ENCODE data around the gene WWP2. TPM values are rescaled to one million over a fixed set of nuclear protein-coding genes. Genes with fewer than 3 reads are reported as not detected.
"Not testable (repeated sequence)": the region's sequence is repeated elsewhere in the genome, so short reads cannot be mapped to it uniquely, and the experiment has no call there.

The WWP2 gene
- total RNA-seq, 3 donors from 2014 or later = 34.7 to 44.2 (median 36.5) TPM

- peak overlapping the region; percentile 91 for H3K4me3 Mint-ChIP-seq
- H3K4me1 Mint-ChIP-seq (ENCODE audit: low read depth) = peaks cover 32% of the 10 kb centered on the region
- DNase-seq = no peak
- H3K36me3 Mint-ChIP-seq (ENCODE audit: insufficient read depth) = peaks cover 6% of the 10 kb centered on the region
- H3K9me3 Mint-ChIP-seq = no peaks in the 10 kb centered on the region
- peak in 1 of 2 donors; percentile 16 for ATAC-seq
- H3K27me3 Mint-ChIP-seq (ENCODE audit: low read depth) = no peaks in the 10 kb centered on the region
Measured at GRCh38 chr16:69762814-69763598, 874 bp downstream of the WWP2 start.

- Mint-ChIP-seq H3K36me3 (ENCODE audit: insufficient read depth) (peaks cover 7% of the 10 kb centered on the region), H3K27me3 (ENCODE audit: low read depth) (no peaks in the 10 kb centered on the region), H3K9me3 (no peaks in the 10 kb centered on the region), H3K4me1 (ENCODE audit: low read depth) (peaks cover 32% of the 10 kb centered on the region), H3K4me3 (peak overlapping the region; percentile 91)
- ATAC-seq (no peak), DNase-seq (no peak)
Measured at GRCh38 chr16:69763599-69763942, 1.4 kb downstream of the WWP2 start.

- H3K36me3 Mint-ChIP-seq (ENCODE audit: insufficient read depth) = peaks cover 9% of the 10 kb centered on the region
- H3K4me1 Mint-ChIP-seq (ENCODE audit: low read depth) = peaks cover 48% of the 10 kb centered on the region
- no peak for DNase-seq
- no peaks in the 10 kb centered on the region for H3K9me3 Mint-ChIP-seq
- H3K4me3 Mint-ChIP-seq = no peak overlapping the region
- no peaks in the 10 kb centered on the region for H3K27me3 Mint-ChIP-seq (ENCODE audit: low read depth)
- peak; percentile 35 to 36 for ATAC-seq
Measured at GRCh38 chr16:69767459-69768229, 5.5 kb downstream of the WWP2 start.

GRCh38 chr16:69768666-69769065 is 6.5 kb downstream of the WWP2 start:
- H3K36me3 Mint-ChIP-seq (ENCODE audit: insufficient read depth) = peaks cover 9% of the 10 kb centered on the region
- no peaks in the 10 kb centered on the region for H3K9me3 Mint-ChIP-seq
- DNase-seq (no peak), ATAC-seq (no peak)
- peaks cover 50% of the 10 kb centered on the region for H3K4me1 Mint-ChIP-seq (ENCODE audit: low read depth)
- H3K4me3 Mint-ChIP-seq = no peak overlapping the region
- no peaks in the 10 kb centered on the region for H3K27me3 Mint-ChIP-seq (ENCODE audit: low read depth)

- DNase-seq = no peak
- peaks cover under 1% of the 10 kb centered on the region for H3K9me3 Mint-ChIP-seq
- peaks cover 13% of the 10 kb centered on the region for H3K36me3 Mint-ChIP-seq (ENCODE audit: insufficient read depth)
- H3K27me3 Mint-ChIP-seq (ENCODE audit: low read depth) = no peaks in the 10 kb centered on the region
- peaks cover 52% of the 10 kb centered on the region for H3K4me1 Mint-ChIP-seq (ENCODE audit: low read depth)
- no peak overlapping the region for H3K4me3 Mint-ChIP-seq
- no peak for ATAC-seq
Measured at GRCh38 chr16:69769404-69769803, 7.3 kb downstream of the WWP2 start.

DNA sequence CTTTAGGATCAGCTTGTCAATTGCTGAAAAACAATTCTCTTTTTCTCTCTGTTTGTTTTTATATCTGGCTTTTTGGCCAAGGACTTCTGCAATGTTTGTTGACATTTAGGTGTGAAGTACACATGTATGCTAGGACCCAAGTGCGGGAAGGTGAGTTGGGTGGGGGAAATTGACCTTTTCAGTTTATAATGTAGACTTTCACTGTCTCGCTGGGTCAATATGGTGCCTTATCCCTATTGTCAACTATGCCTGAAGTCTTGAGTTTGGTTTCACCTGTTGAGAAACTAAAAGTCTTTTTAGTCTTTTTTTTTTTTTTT is 9.5 kb downstream of the WWP2 start:
- no peaks in the 10 kb centered on the region for H3K27me3 Mint-ChIP-seq (ENCODE audit: low read depth)
- ATAC-seq = no peak
- H3K9me3 Mint-ChIP-seq = peaks cover 19% of the 10 kb centered on the region
- H3K4me3 Mint-ChIP-seq = no peak overlapping the region
- peaks cover 27% of the 10 kb centered on the region for H3K36me3 Mint-ChIP-seq (ENCODE audit: insufficient read depth)
- no peak for DNase-seq
- H3K4me1 Mint-ChIP-seq (ENCODE audit: low read depth) = peaks cover 50% of the 10 kb centered on the region

- Mint-ChIP-seq H3K4me3 (no peak overlapping the region), H3K36me3 (ENCODE audit: insufficient read depth) (peaks cover 30% of the 10 kb centered on the region), H3K27me3 (ENCODE audit: low read depth) (no peaks in the 10 kb centered on the region), H3K4me1 (ENCODE audit: low read depth) (peaks cover 42% of the 10 kb centered on the region), H3K9me3 (peaks cover 19% of the 10 kb centered on the region)
- ATAC-seq (no peak), DNase-seq (no peak)
Measured at GRCh38 chr16:69773260-69773947, 11.3 kb downstream of the WWP2 start.

GRCh38 chr16:69775563-69775962 is 13.4 kb downstream of the WWP2 start:
- Mint-ChIP-seq H3K36me3 (ENCODE audit: insufficient read depth) (peaks cover 27% of the 10 kb centered on the region), H3K4me3 (no peak overlapping the region), H3K27me3 (ENCODE audit: low read depth) (no peaks in the 10 kb centered on the region), H3K4me1 (ENCODE audit: low read depth) (peaks cover 35% of the 10 kb centered on the region), H3K9me3 (peaks cover 19% of the 10 kb centered on the region)
- DNase-seq (no peak), ATAC-seq (no peak)

DNA sequence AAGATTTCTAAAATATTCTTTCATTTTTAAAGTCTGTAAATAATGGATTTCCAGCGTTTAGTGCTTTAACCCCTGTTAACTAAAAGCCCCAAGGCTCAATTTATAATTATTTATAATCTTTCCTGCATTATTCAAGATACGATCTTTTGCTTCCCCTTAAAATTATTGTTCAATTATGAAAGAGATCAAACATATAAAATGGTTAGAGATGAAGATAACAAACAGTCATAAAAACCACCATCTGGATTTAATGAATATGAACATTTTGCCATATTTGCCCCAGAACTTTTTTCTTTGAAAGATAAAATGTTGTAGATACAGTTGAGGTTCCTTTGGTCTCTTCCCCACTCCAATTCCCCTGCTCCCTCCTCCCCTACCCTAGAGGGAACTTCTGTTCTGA is 17.6 kb downstream of the WWP2 start:
- Mint-ChIP-seq H3K4me1 (ENCODE audit: low read depth) (peaks cover 12% of the 10 kb centered on the region), H3K4me3 (no peak overlapping the region), H3K27me3 (ENCODE audit: low read depth) (no peaks in the 10 kb centered on the region), H3K36me3 (ENCODE audit: insufficient read depth) (peaks cover 19% of the 10 kb centered on the region), H3K9me3 (peaks cover 15% of the 10 kb centered on the region)
- no peak for ATAC-seq
- DNase-seq = no peak

DNA sequence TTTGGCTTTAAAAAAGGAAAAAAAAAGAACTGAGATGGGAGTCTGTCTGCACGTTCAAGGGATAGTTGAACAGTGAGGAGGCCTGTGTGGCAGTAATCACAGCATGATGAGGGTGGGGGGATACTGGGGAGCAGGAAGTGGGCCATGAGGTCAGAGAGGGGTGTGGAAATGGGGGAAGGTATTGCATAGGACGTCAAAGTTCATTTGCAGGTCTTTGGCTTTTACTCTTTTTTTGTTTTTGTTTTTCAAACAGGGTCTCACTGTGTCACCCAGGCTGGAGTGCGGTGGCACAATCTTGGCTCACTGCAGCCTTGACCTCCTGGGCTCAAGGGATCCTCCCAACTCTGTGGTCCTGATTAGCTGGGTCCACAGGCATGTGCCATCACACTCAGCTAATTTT is 19.0 kb downstream of the WWP2 start:
- H3K9me3 Mint-ChIP-seq = peaks cover 1% of the 10 kb centered on the region
- peaks cover 7% of the 10 kb centered on the region for H3K36me3 Mint-ChIP-seq (ENCODE audit: insufficient read depth)
- H3K4me3 Mint-ChIP-seq = no peak overlapping the region
- H3K4me1 Mint-ChIP-seq (ENCODE audit: low read depth) = peaks cover 11% of the 10 kb centered on the region
- no peak for ATAC-seq
- no peaks in the 10 kb centered on the region for H3K27me3 Mint-ChIP-seq (ENCODE audit: low read depth)
- no peak for DNase-seq

GRCh38 chr16:69784586-69784985 is 22.5 kb downstream of the WWP2 start:
- DNase-seq (no peak), ATAC-seq (no peak)
- H3K36me3 Mint-ChIP-seq (ENCODE audit: insufficient read depth) = peaks cover 15% of the 10 kb centered on the region
- H3K4me1 Mint-ChIP-seq (ENCODE audit: low read depth) = peaks cover 11% of the 10 kb centered on the region
- H3K4me3 Mint-ChIP-seq = no peak overlapping the region
- no peaks in the 10 kb centered on the region for H3K27me3 Mint-ChIP-seq (ENCODE audit: low read depth)
- no peaks in the 10 kb centered on the region for H3K9me3 Mint-ChIP-seq

GRCh38 chr16:69787883-69788282 is 25.8 kb downstream of the WWP2 start:
- peaks cover 3% of the 10 kb centered on the region for H3K4me1 Mint-ChIP-seq (ENCODE audit: low read depth)
- no peak overlapping the region for H3K4me3 Mint-ChIP-seq
- H3K36me3 Mint-ChIP-seq (ENCODE audit: insufficient read depth) = peaks cover 17% of the 10 kb centered on the region
- no peaks in the 10 kb centered on the region for H3K27me3 Mint-ChIP-seq (ENCODE audit: low read depth)
- no peaks in the 10 kb centered on the region for H3K9me3 Mint-ChIP-seq
- ATAC-seq (no peak), DNase-seq (no peak)

DNA sequence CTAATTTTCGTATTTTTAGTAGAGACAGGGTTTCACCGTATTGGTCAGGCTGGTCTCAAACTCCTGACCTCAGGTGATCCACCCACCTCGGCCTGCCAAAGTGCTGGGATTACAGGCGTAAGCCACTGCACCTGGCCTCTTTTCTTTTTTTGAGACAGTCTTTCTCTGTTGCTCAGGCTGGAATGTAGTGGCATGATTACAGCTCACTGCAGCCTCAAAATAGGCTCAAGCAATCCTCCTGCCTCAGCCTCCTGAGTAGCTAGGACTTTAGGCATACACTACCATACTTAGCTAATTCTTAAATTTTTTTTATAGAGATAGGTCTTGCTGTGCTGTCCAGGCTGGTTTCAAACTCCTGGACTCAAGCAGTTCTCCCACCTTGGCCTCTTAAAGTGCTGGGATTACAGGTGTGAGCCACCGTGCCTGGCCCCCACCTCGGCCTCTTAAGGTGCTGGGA is 29.3 kb downstream of the WWP2 start:
- ATAC-seq; H3K9me3 Mint-ChIP-seq; H3K27me3 Mint-ChIP-seq (ENCODE audit: low read depth); DNase-seq; H3K4me3 Mint-ChIP-seq; H3K4me1 Mint-ChIP-seq (ENCODE audit: low read depth): not testable (repeated sequence)
- peaks cover 16% of the 10 kb centered on the region for H3K36me3 Mint-ChIP-seq (ENCODE audit: insufficient read depth)

DNA sequence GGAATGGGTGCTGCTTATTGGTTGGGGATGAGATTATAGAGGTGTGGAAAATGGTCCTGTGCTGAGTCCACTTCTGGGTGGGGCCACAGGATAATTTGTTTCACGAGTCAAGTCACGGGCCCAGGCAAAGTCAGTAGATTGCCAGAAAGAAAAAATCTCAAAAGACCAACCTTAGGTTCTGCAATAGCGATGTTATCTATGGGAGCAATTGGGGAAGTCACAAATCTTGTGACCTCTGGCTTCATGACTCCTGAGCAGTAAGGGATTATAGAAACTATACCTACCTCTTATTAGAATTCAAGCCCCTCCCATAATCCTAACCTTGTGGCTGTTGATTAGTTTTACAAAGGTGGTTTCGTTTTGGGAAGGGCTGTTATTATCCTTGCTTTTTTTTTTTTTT is 31.4 kb downstream of the WWP2 start:
- H3K4me1 Mint-ChIP-seq (ENCODE audit: low read depth) = no peaks in the 10 kb centered on the region
- no peaks in the 10 kb centered on the region for H3K27me3 Mint-ChIP-seq (ENCODE audit: low read depth)
- DNase-seq = no peak
- H3K4me3 Mint-ChIP-seq = no peak overlapping the region
- no peaks in the 10 kb centered on the region for H3K9me3 Mint-ChIP-seq
- H3K36me3 Mint-ChIP-seq (ENCODE audit: insufficient read depth) = peaks cover 11% of the 10 kb centered on the region
- no peak for ATAC-seq

Data from activated T-cell treated with anti-CD3 and anti-CD28 coated beads, Interleukin-2, amount 50 U/mL, for 4 hours (primary cell).